ENCODE measurements around the gene AIF1L.

DNA sequence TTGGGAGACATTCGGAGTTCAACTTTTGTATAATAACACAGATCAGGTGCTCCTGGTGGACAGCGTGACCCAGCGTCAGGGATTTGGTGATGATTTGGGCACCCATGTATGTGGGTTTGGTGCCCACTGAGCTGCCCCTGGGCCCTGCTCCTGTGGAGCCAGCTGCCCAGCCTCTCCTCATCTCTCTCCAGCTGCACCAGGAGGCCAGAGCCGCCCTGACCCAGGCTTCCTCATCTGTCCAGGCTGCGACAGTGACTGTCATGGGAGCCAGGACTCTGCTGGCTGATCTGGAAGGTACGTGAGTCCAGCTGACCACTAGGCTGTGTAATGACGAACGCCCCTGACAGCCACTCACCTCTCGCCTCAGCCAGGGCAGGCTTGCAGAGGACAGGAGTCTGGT, 14.5 kb upstream of the AIF1L start:
- TF ChIP-seq CTCF (IDR thresholded peaks at IDR 0.05) (no peak), EZH2 (IDR thresholded peaks at IDR 0.05; ENCODE audit: borderline replicate concordance, insufficient read depth, low read depth, low read length, poor library complexity, severe bottlenecking) (no peak)
